H1 (cell line): ENCODE data around the gene RNF113B. TPM values are rescaled to one million over a fixed set of nuclear protein-coding genes. Genes with fewer than 3 reads are reported as not detected.
A peak's percentile ranks its signal among the peaks of the same experiment; 100 is the strongest.

ENCODE experiments used
- CTCF ChIA-PET: fragments of 300-600 bp; sonication (Branson Sonifier 250); formaldehyde crosslinking; loops from one replicate; lab custom pipeline; 2021; ENCODE audit not compliant: partially characterized antibody; lab: Charles Lee
- POLR2A ChIA-PET: fragments of 300-600 bp; sonication (Branson Sonifier 250); formaldehyde crosslinking; loops from one replicate; lab custom pipeline; 2021; ENCODE audit warnings: inconsistent platforms; ENCODE audit not compliant: partially characterized antibody; lab: Charles Lee
- DNase-seq, 2 experiments: peaks; one replicate each; pipeline versions ENCODE4 v3.0.0 to v3.0.0-alpha.2; 2010 to 2022; ENCODE audit warnings: low spot score in 2 of 2, low read depth in 1 of 2, mixed read lengths in 1 of 2
- FAIRE-seq: peaks from 2 replicates; lab custom pipeline; 2011; peaks lifted over from hg19 to GRCh38; lab: Jason Lieb, UNC
- H2AFZ ChIP-seq: 2 replicates; pipeline ENCODE4 v1.8.1; 2012; ENCODE audit warnings: low read length, inconsistent platforms
- H2AK5ac ChIP-seq: 2 replicates; pipeline ENCODE4 v1.6.1; 2013; ENCODE audit warnings: low read depth, low read length
- H2BK120ac ChIP-seq: replicated peaks from 2 replicates; pipeline ENCODE3; 2013; ENCODE audit warnings: low read depth, low read length, inconsistent platforms
- H2BK12ac ChIP-seq: 2 replicates; pipeline ENCODE4 v1.6.1; 2013; ENCODE audit warnings: low read depth, low read length
- H2BK15ac ChIP-seq: 2 replicates; pipeline ENCODE4 v1.6.1; 2013; ENCODE audit warnings: low read length
- H2BK20ac ChIP-seq: 2 replicates; pipeline ENCODE4 v1.6.1; 2013; ENCODE audit warnings: low read length
- H2BK5ac ChIP-seq: 2 replicates; pipeline ENCODE4 v1.6.1; 2013; ENCODE audit warnings: low read depth, low read length
- H3K14ac ChIP-seq: 2 replicates; pipeline ENCODE4 v1.6.1; 2013; ENCODE audit warnings: inconsistent platforms; ENCODE audit not compliant: insufficient read length
- H3K18ac ChIP-seq: 2 replicates; pipeline ENCODE4 v1.6.1; 2013; ENCODE audit warnings: low read length; ENCODE audit errors: extremely low read depth
- H3K23ac ChIP-seq: 2 replicates; pipeline ENCODE4 v1.6.1; 2013; ENCODE audit warnings: inconsistent platforms; ENCODE audit not compliant: insufficient read length
- H3K23me2 ChIP-seq: 2 replicates; pipeline ENCODE4 v1.6.1; 2013; ENCODE audit warnings: low read depth, low read length
- H3K27ac ChIP-seq: 2 replicates; pipeline ENCODE4 v1.6.1; 2011; ENCODE audit warnings: low read depth, low read length, inconsistent platforms
- H3K27me3 ChIP-seq, 4 experiments: replicated peaks in 1 of 4; 1 replicate in 1 of 4; 2 replicates in 3 of 4; pipeline versions ENCODE4 v1.6.1 to v1.8.1; 2011 to 2013; ENCODE audit warnings: low read length in 3 of 4, mild to moderate bottlenecking in 3 of 4, inconsistent platforms in 2 of 4, mixed read lengths in 2 of 4, moderate library complexity in 1 of 4; ENCODE audit not compliant: control insufficient read depth in 3 of 4, insufficient read depth in 3 of 4; ENCODE audit errors: extremely low read depth in 1 of 4
- H3K36me3 ChIP-seq, 4 experiments: 2 replicates each; pipeline versions ENCODE4 v1.6.1 to v1.8.1; 2011 to 2013; ENCODE audit warnings: mild to moderate bottlenecking in 4 of 4, low read length in 3 of 4, moderate library complexity in 2 of 4, control low read depth in 1 of 4, inconsistent platforms in 1 of 4; ENCODE audit not compliant: insufficient read depth in 4 of 4, control insufficient read depth in 2 of 4
- H3K4ac ChIP-seq: replicated peaks from 2 replicates; pipeline ENCODE3; 2013; ENCODE audit warnings: low read length, low read depth, mixed read lengths, inconsistent platforms; ENCODE audit not compliant: insufficient read length
- H3K4me1 ChIP-seq, 4 experiments: replicated peaks in 1 of 4; 1 replicate in 1 of 4; 2 replicates in 3 of 4; pipeline versions ENCODE4 v1.6.1 to v1.8.1; 2011 to 2013; ENCODE audit warnings: low read length in 3 of 4, inconsistent platforms in 2 of 4, mixed read lengths in 1 of 4; ENCODE audit not compliant: insufficient read depth in 4 of 4, control insufficient read depth in 3 of 4
- H3K4me2 ChIP-seq, 2 experiments: 2 replicates each; pipeline versions ENCODE4 v1.6.1 to v1.8.1; 2011 to 2013; ENCODE audit warnings: low read depth in 2 of 2, low read length in 2 of 2, control low read depth in 1 of 2, inconsistent platforms in 1 of 2, mild to moderate bottlenecking in 1 of 2; ENCODE audit not compliant: insufficient read depth in 1 of 2
- H3K4me3 ChIP-seq, 4 experiments: fragments of 200-600, 300-600 bp in 1 of 4; sonication (generic), shearing (Covaris generic), sonication (Bioruptor Twin) in 1 of 4; 2 replicates each; pipeline versions ENCODE4 v1.5.1 to v1.8.1; 2011 to 2016; ENCODE audit warnings: low read length in 4 of 4, low read depth in 3 of 4, control low read depth in 2 of 4, inconsistent platforms in 2 of 4, mild to moderate bottlenecking in 2 of 4, mixed read lengths in 1 of 4, moderate library complexity in 1 of 4; ENCODE audit not compliant: insufficient read depth in 2 of 4; ENCODE audit errors: extremely low read depth in 1 of 4
- H3K56ac ChIP-seq: replicated peaks from 2 replicates; pipeline ENCODE3; 2013; ENCODE audit warnings: low read depth, mild to moderate bottlenecking, mixed read lengths, low read length, inconsistent platforms; ENCODE audit not compliant: insufficient read length
- H3K79me1 ChIP-seq: 2 replicates; pipeline ENCODE4 v1.6.1; 2013; ENCODE audit warnings: low read depth, low read length, control low read depth
- H3K79me2 ChIP-seq, 2 experiments: 2 replicates each; pipeline versions ENCODE4 v1.6.1 to v1.8.1; 2012 to 2013; ENCODE audit warnings: low read length in 2 of 2, mild to moderate bottlenecking in 2 of 2, inconsistent platforms in 1 of 2; ENCODE audit not compliant: insufficient read depth in 2 of 2, control insufficient read depth in 1 of 2
- H3K9ac ChIP-seq, 4 experiments: replicated peaks in 1 of 4; 1 replicate in 1 of 4; 2 replicates in 3 of 4; pipeline versions ENCODE4 v1.6.1 to v1.8.1; 2011 to 2013; ENCODE audit warnings: low read depth in 3 of 4, low read length in 3 of 4, control low read depth in 2 of 4, mild to moderate bottlenecking in 2 of 4, moderate library complexity in 2 of 4, inconsistent platforms in 1 of 4; ENCODE audit errors: extremely low read depth in 1 of 4
- H3K9me3 ChIP-seq, 2 experiments: 2 replicates each; pipeline versions ENCODE4 v1.6.1 to v1.8.1; 2012 to 2013; ENCODE audit warnings: mild to moderate bottlenecking in 2 of 2, moderate library complexity in 2 of 2, control low read depth in 1 of 2, inconsistent platforms in 1 of 2, low read depth in 1 of 2, low read length in 1 of 2, mixed read lengths in 1 of 2; ENCODE audit not compliant: insufficient read depth in 2 of 2
- H4K20me1 ChIP-seq, 2 experiments: replicated peaks in 1 of 2; 2 replicates each; pipeline versions ENCODE3 to v1.8.1; 2011 to 2013; ENCODE audit warnings: inconsistent platforms in 2 of 2, low read length in 2 of 2, mild to moderate bottlenecking in 1 of 2; ENCODE audit not compliant: insufficient read depth in 2 of 2, control insufficient read depth in 1 of 2
- H4K5ac ChIP-seq: 2 replicates; pipeline ENCODE4 v1.6.1; 2013; ENCODE audit warnings: low read length, low read depth, mixed read lengths, inconsistent platforms; ENCODE audit not compliant: insufficient read length
- H4K8ac ChIP-seq: 2 replicates; pipeline ENCODE4 v1.8.0; 2013; ENCODE audit warnings: mild to moderate bottlenecking, moderate library complexity, low read length, inconsistent platforms; ENCODE audit not compliant: insufficient read depth; ENCODE audit errors: extremely low read depth
- H4K91ac ChIP-seq: replicated peaks from 2 replicates; pipeline ENCODE3; 2013; ENCODE audit warnings: low read length, mixed read lengths, inconsistent platforms; ENCODE audit not compliant: insufficient read length
- EP300 ChIP-seq, 2 experiments: IDR thresholded peaks; 1 replicate in 1 of 2; 2 replicates in 1 of 2; pipeline ENCODE4 v1.6.1; 2011 to 2012; ENCODE audit warnings: low read depth in 2 of 2, low read length in 2 of 2, mild to moderate bottlenecking in 2 of 2, borderline replicate concordance in 1 of 2, inconsistent platforms in 1 of 2, moderate library complexity in 1 of 2
- FOSL1 ChIP-seq: IDR thresholded peaks from 2 replicates; pipeline ENCODE4 v1.6.1; 2011; ENCODE audit warnings: mild to moderate bottlenecking, low read depth, low read length, moderate library complexity; ENCODE audit not compliant: insufficient read depth
- KDM1A ChIP-seq: fragments of 200-600, 300-600 bp; sonication (generic); IDR thresholded peaks from 2 replicates; pipeline ENCODE4 v1.7.1; 2016; ENCODE audit warnings: mild to moderate bottlenecking, low read length, borderline replicate concordance
- PHF8 ChIP-seq: fragments of 200-600 bp; sonication (generic); conservative IDR thresholded peaks from 2 replicates; pipeline ENCODE4 v1.7.1; 2012; ENCODE audit warnings: low read depth, mild to moderate bottlenecking, inconsistent platforms, low read length, moderate library complexity
- POU5F1 ChIP-seq: IDR thresholded peaks from 2 replicates; pipeline ENCODE4 v1.6.1; 2011; ENCODE audit warnings: low read depth, mild to moderate bottlenecking, low read length, moderate library complexity
- RNF2 ChIP-seq: fragments of 200-900, 300-1000 bp; sonication (generic); IDR thresholded peaks from 2 replicates; pipeline ENCODE4 v1.7.1; 2016; ENCODE audit warnings: borderline replicate concordance, low read depth, mild to moderate bottlenecking, antibody characterized with exemption, low read length; ENCODE audit not compliant: poor library complexity, severe bottlenecking; ENCODE audit errors: missing control alignments
- SP2 ChIP-seq: IDR thresholded peaks from 2 replicates; pipeline ENCODE4 v1.6.1; 2012; ENCODE audit warnings: mild to moderate bottlenecking, low read length, inconsistent platforms
- TBP ChIP-seq: IDR thresholded peaks from 2 replicates; pipeline ENCODE4 v1.6.1; 2011; ENCODE audit warnings: low read depth, low read length, improper control_type of control experiment
- TEAD4 ChIP-seq: IDR thresholded peaks from 2 replicates; pipeline ENCODE4 v1.6.1; 2012; ENCODE audit warnings: low read depth, low read length, inconsistent platforms, mixed read lengths
- WGBS, 2 experiments: shearing (Covaris generic) in 1 of 2; methylation state at CpG; one replicate each; pipeline versions ENCODE4 v1.1.6 to v1.1.7; 2013 to 2015; ENCODE audit warnings: low lambda C conversion rate in 2 of 2, mixed read lengths in 2 of 2, inconsistent platforms in 1 of 2, low coverage in 1 of 2, missing lambda C conversion rate in 1 of 2; ENCODE audit not compliant: insufficient replicate concordance in 2 of 2, insufficient coverage in 1 of 2, insufficient read length in 1 of 2; ENCODE audit errors: extremely low coverage in 1 of 2, missing lambda C conversion rate in 1 of 2; 5-methylcytosine and 5-hydroxymethylcytosine counted together
- polyA plus RNA-seq, 7 experiments: library from polyadenylated mRNA; depleted of rRNA in 3 of 7; stranded (reverse) in 5 of 7; unstranded in 2 of 7; fragments of >200 nt in 5 of 7; fragments of 200-250 nt in 2 of 7; gene quantifications; 1 replicate in 5 of 7; 2 replicates in 1 of 7; 4 replicates in 1 of 7; pipeline versions ENCODE4 v1.2.1 to v1.2.3, GENCODE V29; 2011 to 2013; ENCODE audit warnings: missing spikeins in 2 of 7, mixed read lengths in 2 of 7
- total RNA-seq: library from RNA; stranded (reverse); fragmentation: NEBNext Ultra II Directional; extraction: Animal tissue kit (Norgen Biotek cat#: 25700); gene quantifications from 2 replicates; pipeline ENCODE4 v1.2.1, GENCODE V29; 2021
- TF ChIP-seq, protein P1 (sequence below): IDR thresholded peaks from 2 replicates; pipeline ENCODE4 v1.6.1; 2012; ENCODE audit warnings: low read length, inconsistent platforms

Gene RNF113B
- total and polyA plus RNA-seq, 2 of the 8 experiments (the other 6 are each of a cell fraction or from before 2014, with no cell fraction given), result not detected

- no peak overlapping the region for H2BK20ac ChIP-seq
- H2BK15ac ChIP-seq, result no peak overlapping the region
- H4K91ac ChIP-seq, result no peak overlapping the region
- no peak overlapping the region for H3K23ac ChIP-seq
- peak overlapping the region in 1 of 2 experiments; percentile 82; a peak in 1 of 4 replicates for H3K4me2 ChIP-seq
- no peak overlapping the region for H4K8ac ChIP-seq
- peaks cover 9 to 19% (median 14%) of the 10 kb centered on the region in 4 experiments for H3K4me1 ChIP-seq
- no peak for FAIRE-seq
- peaks cover 0 to 22% of the 10 kb centered on the region in 2 experiments; a peak in 2 of 4 replicates for H3K79me2 ChIP-seq
- H2AFZ ChIP-seq, result no peak overlapping the region
- H3K18ac ChIP-seq, result no peak overlapping the region
- H4K20me1 ChIP-seq, result peaks cover 2 to 4% of the 10 kb centered on the region in 2 experiments
- no peaks in the 10 kb centered on the region for H3K9me3 ChIP-seq
- CTCF ChIA-PET, result interaction anchor here (1.0 to 2.1 kb wide), 5 partner anchors 14 to 304 kb away, joined by 3 to 10 read pairs (median 6); no protein-coding TSS in a partner anchor
- no peak overlapping the region for H2AK5ac ChIP-seq
- no peak overlapping the region for H3K27ac ChIP-seq
- no peak overlapping the region for H3K56ac ChIP-seq
- H3K4ac ChIP-seq, result no peak overlapping the region
- H2BK120ac ChIP-seq, result no peak overlapping the region
- no peaks in the 10 kb centered on the region; the same call in 1 of the 2 replicates for H3K79me1 ChIP-seq
- H2BK5ac ChIP-seq, result no peak overlapping the region
- H3K27me3 ChIP-seq, result peaks cover 0 to 12% (median 8%) of the 10 kb centered on the region in 4 experiments; a peak in 5 of 7 replicates
- peaks cover 16% of the 10 kb centered on the region for H3K23me2 ChIP-seq
- no peaks in the 10 kb centered on the region for H3K36me3 ChIP-seq
- H3K9ac ChIP-seq, result no peak overlapping the region
- H4K5ac ChIP-seq, result no peak overlapping the region
- WGBS, 2 experiments, result 78% methylated on average over 7 of the region's 7 CpGs; no CpG with 5 or more reads in 1 of the 2 experiments
- POLR2A ChIA-PET, result interaction anchor here (1.1 to 1.5 kb wide), 3 partner anchors 59 to 283 kb away, joined by 3 to 4 read pairs (median 4); no protein-coding TSS in a partner anchor
- DNase-seq, result no peak
- H3K14ac ChIP-seq, result no peak overlapping the region
- peak overlapping the region in 1 of 4 experiments; percentile 99; a peak in 1 of 8 replicates for H3K4me3 ChIP-seq
- no peak overlapping the region for H2BK12ac ChIP-seq
- no peak for TF ChIP-seq KDM1A
- no peak for TF ChIP-seq TEAD4
- TF ChIP-seq PHF8, result no peak
- no peak for TF ChIP-seq TBP
- TF ChIP-seq RNF2, result no peak
- no peak for TF ChIP-seq POU5F1
- TF ChIP-seq SP2, result no peak
- no peak for TF ChIP-seq EP300 (IDR thresholded peaks at IDR 0.05; ENCODE audit: borderline replicate concordance in 1 of 2, low read depth in 2 of 2, low read length in 2 of 2)
- no peak for TF ChIP-seq FOSL1
- TF ChIP-seq, protein P1, sequence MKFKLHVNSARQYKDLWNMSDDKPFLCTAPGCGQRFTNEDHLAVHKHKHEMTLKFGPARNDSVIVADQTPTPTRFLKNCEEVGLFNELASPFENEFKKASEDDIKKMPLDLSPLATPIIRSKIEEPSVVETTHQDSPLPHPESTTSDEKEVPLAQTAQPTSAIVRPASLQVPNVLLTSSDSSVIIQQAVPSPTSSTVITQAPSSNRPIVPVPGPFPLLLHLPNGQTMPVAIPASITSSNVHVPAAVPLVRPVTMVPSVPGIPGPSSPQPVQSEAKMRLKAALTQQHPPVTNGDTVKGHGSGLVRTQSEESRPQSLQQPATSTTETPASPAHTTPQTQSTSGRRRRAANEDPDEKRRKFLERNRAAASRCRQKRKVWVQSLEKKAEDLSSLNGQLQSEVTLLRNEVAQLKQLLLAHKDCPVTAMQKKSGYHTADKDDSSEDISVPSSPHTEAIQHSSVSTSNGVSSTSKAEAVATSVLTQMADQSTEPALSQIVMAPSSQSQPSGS, result no peak
These were observed 36.0 kb downstream of the RNF113B start for GRCh38 chr13:98141091-98141490.
